Fibroblast of lung (primary cell): ENCODE data around the gene IZUMO1R. TPM values are rescaled to one million over a fixed set of nuclear protein-coding genes. Genes with fewer than 3 reads are reported as not detected.

Experiments used
- DNase-seq, 2 donors: peaks; one replicate each; pipeline versions ENCODE4 v3.0.0 to v3.0.0-alpha.2; 2010; ENCODE audit warnings: low read depth in 2 of 2
- H2AFZ ChIP-seq: 2 replicates; pipeline ENCODE4 v1.5.1; 2012; ENCODE audit warnings: low read length, control low read depth, inconsistent platforms
- H3K27ac ChIP-seq: 2 replicates; pipeline ENCODE4 v1.5.1; 2011; ENCODE audit warnings: low read length, control low read depth; ENCODE audit not compliant: insufficient read depth
- H3K27me3 ChIP-seq: 2 replicates; pipeline ENCODE4 v1.5.1; 2011; ENCODE audit warnings: mild to moderate bottlenecking, low read length; ENCODE audit not compliant: control insufficient read depth, insufficient read depth
- H3K36me3 ChIP-seq: 2 replicates; pipeline ENCODE4 v1.5.1; 2011; ENCODE audit warnings: low read length; ENCODE audit not compliant: control insufficient read depth, insufficient read depth
- H3K4me1 ChIP-seq: 2 replicates; pipeline ENCODE4 v1.5.1; 2011; ENCODE audit warnings: low read length; ENCODE audit not compliant: control insufficient read depth, insufficient read depth; ENCODE audit errors: extremely low read depth
- H3K4me2 ChIP-seq: 2 replicates; pipeline ENCODE4 v1.5.1; 2011; ENCODE audit warnings: low read length, control low read depth; ENCODE audit not compliant: insufficient read depth; ENCODE audit errors: extremely low read depth
- H3K4me3 ChIP-seq, 4 experiments: fragments of 200-600 bp in 1 of 4; sonication (generic) in 1 of 4; replicated peaks in 1 of 4; 2 replicates each; pipeline ENCODE4 v1.5.1; 2011 to 2016; ENCODE audit warnings: low read length in 4 of 4, low read depth in 3 of 4, mild to moderate bottlenecking in 3 of 4, control low read depth in 2 of 4, inconsistent platforms in 1 of 4, mixed read lengths in 1 of 4; ENCODE audit not compliant: insufficient read depth in 1 of 4; ENCODE audit errors: control extremely low read depth in 1 of 4
- H3K79me2 ChIP-seq: 2 replicates; pipeline ENCODE4 v1.5.1; 2012; ENCODE audit warnings: mild to moderate bottlenecking, low read length, inconsistent platforms; ENCODE audit not compliant: control insufficient read depth, insufficient read depth
- H3K9ac ChIP-seq: 2 replicates; pipeline ENCODE4 v1.5.1; 2011; ENCODE audit warnings: mild to moderate bottlenecking, low read length, control low read depth; ENCODE audit not compliant: insufficient read depth
- H3K9me3 ChIP-seq: 2 replicates; pipeline ENCODE4 v1.5.1; 2012; ENCODE audit warnings: low read depth, low read length; ENCODE audit not compliant: control insufficient read depth, insufficient read depth
- H4K20me1 ChIP-seq: 2 replicates; pipeline ENCODE4 v1.5.1; 2011; ENCODE audit warnings: low read length; ENCODE audit not compliant: control insufficient read depth, insufficient read depth; ENCODE audit errors: extremely low read depth
- CTCF ChIP-seq, 2 donors: IDR thresholded peaks in 1 of 2; conservative IDR thresholded peaks in 1 of 2; 1 replicate in 1 of 2; 2 replicates in 1 of 2; pipeline ENCODE4 v1.5.1; 2011 to 2012; ENCODE audit warnings: low read length in 2 of 2, control low read depth in 1 of 2, inconsistent platforms in 1 of 2, low read depth in 1 of 2, mild to moderate bottlenecking in 1 of 2
- EZH2 ChIP-seq: IDR thresholded peaks from 2 replicates; pipeline ENCODE4 v1.5.1; 2012; ENCODE audit warnings: low read length, control low read depth, mild to moderate bottlenecking; ENCODE audit errors: missing control alignments
- polyA plus RNA-seq, 2 donors: library from polyadenylated mRNA; depleted of rRNA in 1 of 2; stranded (reverse) in 1 of 2; unstranded in 1 of 2; fragments of >200 nt; gene quantifications; 2 replicates each; pipeline ENCODE4 v1.2.1, GENCODE V29; 2011 to 2012; ENCODE audit warnings: missing spikeins in 1 of 2
- total RNA-seq: library from RNA; depleted of rRNA; stranded (reverse); fragments of >200 nt; gene quantifications from 2 replicates; pipeline ENCODE4 v1.2.1, GENCODE V29; 2014

The IZUMO1R gene
- total and polyA plus RNA-seq, 2 donors (not counting 1 experiment from before 2014, with no cell fraction given): not detected

- no peak overlapping the region for H3K4me3 ChIP-seq
- no peaks in the 10 kb centered on the region for H3K4me1 ChIP-seq
- no peaks in the 10 kb centered on the region for H3K9me3 ChIP-seq
- H3K4me2 ChIP-seq: no peak overlapping the region
- H2AFZ ChIP-seq: no peak overlapping the region
- no peak overlapping the region for H3K27ac ChIP-seq
- no peak for TF ChIP-seq EZH2
- TF ChIP-seq CTCF (conservative IDR thresholded peaks at IDR 0.05 in 1 of 2, IDR thresholded peaks at IDR 0.05 in 1 of 2; ENCODE audit: low read depth in 1 of 2, low read length in 2 of 2): no peak
- H4K20me1 ChIP-seq: no peaks in the 10 kb centered on the region
- no peaks in the 10 kb centered on the region for H3K36me3 ChIP-seq
- no peak overlapping the region for H3K9ac ChIP-seq
- DNase-seq: peak in 1 of 2 donors; percentile 58
- no peaks in the 10 kb centered on the region for H3K79me2 ChIP-seq
- no peaks in the 10 kb centered on the region for H3K27me3 ChIP-seq
Observed at GRCh38 chr11:94315664-94316063, 11.3 kb downstream of the IZUMO1R start.

GRCh38 chr11:94322501-94322900, 18.1 kb downstream of the IZUMO1R start:
- H3K27me3 ChIP-seq: no peaks in the 10 kb centered on the region
- no peak overlapping the region for H2AFZ ChIP-seq
- no peaks in the 10 kb centered on the region for H3K36me3 ChIP-seq
- H3K27ac ChIP-seq: no peak overlapping the region
- no peaks in the 10 kb centered on the region for H3K4me1 ChIP-seq
- H3K4me2 ChIP-seq: no peak overlapping the region
- H3K79me2 ChIP-seq: no peaks in the 10 kb centered on the region
- no peaks in the 10 kb centered on the region for H3K9me3 ChIP-seq
- no peak overlapping the region for H3K9ac ChIP-seq
- H3K4me3 ChIP-seq: no peak overlapping the region
- DNase-seq: no peak
- TF ChIP-seq CTCF (conservative IDR thresholded peaks at IDR 0.05 in 1 of 2, IDR thresholded peaks at IDR 0.05 in 1 of 2; ENCODE audit: low read depth in 1 of 2, low read length in 2 of 2) (no peak), EZH2 (no peak)
- no peaks in the 10 kb centered on the region for H4K20me1 ChIP-seq

DNA sequence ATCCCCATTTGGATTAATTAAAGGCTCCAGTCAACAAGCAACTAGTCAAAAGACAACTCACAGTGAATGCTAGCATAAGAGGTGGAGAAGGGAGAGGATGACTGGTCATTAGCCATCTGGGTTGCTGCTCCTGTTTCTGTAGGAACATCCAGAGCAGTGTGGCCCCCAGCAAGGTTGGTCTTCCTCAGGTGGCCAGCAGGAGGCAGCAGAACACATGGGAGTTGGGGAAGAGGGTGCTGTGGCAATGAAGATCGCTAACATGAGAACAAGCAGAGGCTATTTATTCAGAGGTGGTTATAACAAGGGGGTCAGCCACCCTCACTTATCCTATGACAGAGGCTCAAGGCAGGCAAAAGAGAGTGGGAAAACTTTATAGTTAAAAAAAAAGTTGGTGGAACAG, 21.3 kb downstream of the IZUMO1R start:
- H3K27ac ChIP-seq: no peak overlapping the region
- no peak overlapping the region for H3K4me3 ChIP-seq
- H3K27me3 ChIP-seq: no peaks in the 10 kb centered on the region
- H3K9ac ChIP-seq: no peak overlapping the region
- H3K36me3 ChIP-seq: no peaks in the 10 kb centered on the region
- no peaks in the 10 kb centered on the region for H3K4me1 ChIP-seq
- no peak overlapping the region for H2AFZ ChIP-seq
- H4K20me1 ChIP-seq: no peaks in the 10 kb centered on the region
- DNase-seq: no peak
- no peaks in the 10 kb centered on the region for H3K79me2 ChIP-seq
- no peak overlapping the region for H3K4me2 ChIP-seq
- no peaks in the 10 kb centered on the region for H3K9me3 ChIP-seq
- peak; percentile 31 to 34 for TF ChIP-seq CTCF (conservative IDR thresholded peaks at IDR 0.05 in 1 of 2, IDR thresholded peaks at IDR 0.05 in 1 of 2; ENCODE audit: low read depth in 1 of 2, low read length in 2 of 2)
- no peak for TF ChIP-seq EZH2
